NCI-H2081 (cell line): ENCODE results near the gene CFAP61.
A peak's percentile ranks its signal among the peaks of the same experiment; 100 is the strongest.
"Not testable (repeated sequence)": the region's sequence is repeated elsewhere in the genome, so short reads cannot be mapped to it uniquely, and the experiment has no call there.

ENCODE experiments used
- DNase-seq, 2 experiments: peaks; one replicate each; lab custom pipeline; 2025; lab: John Stamatoyannopoulos, UW

Gene CFAP61

GRCh38 chr20:20210327-20210726 is 158.0 kb downstream of the CFAP61 start:
- no peak for DNase-seq

- DNase-seq: no peak
Observed at GRCh38 chr20:20210943-20211273, 158.6 kb downstream of the CFAP61 start.

- peak; percentile 93 to 96 for DNase-seq
Observed at GRCh38 chr20:20211274-20211987, 159.1 kb downstream of the CFAP61 start.

GRCh38 chr20:20211988-20212518 is 159.7 kb downstream of the CFAP61 start:
- peak; percentile 80 to 87 for DNase-seq

GRCh38 chr20:20212675-20213096 is 160.4 kb downstream of the CFAP61 start:
- peak; percentile 81 to 91 for DNase-seq

- DNase-seq: no peak
Observed at GRCh38 chr20:20213526-20214121, 161.3 kb downstream of the CFAP61 start.

DNA sequence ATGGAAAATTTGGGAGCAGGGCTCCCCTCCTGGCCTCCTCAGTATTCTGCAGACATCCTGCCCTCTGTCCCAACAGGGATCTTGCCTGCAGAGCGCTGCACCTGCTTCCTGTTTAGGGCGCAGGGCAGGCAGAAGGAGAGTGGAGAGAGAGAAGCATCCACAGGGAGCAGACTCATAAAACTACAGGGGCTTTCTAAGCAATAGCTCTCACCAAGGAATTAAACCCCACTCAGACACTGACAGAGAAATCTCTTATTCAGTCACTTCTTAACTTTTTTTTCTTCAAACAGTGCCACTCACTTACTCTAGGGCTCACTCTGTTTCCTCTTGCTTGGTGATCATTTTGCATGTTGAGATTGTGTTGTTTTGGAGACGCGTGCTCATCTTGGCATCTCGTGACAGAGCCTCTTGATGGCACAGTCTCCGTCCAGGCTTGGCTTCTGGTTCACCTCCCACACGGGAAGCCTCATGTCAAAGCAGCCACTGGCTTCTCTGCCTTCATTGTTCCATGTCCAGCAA is 162.5 kb downstream of the CFAP61 start:
- peak; percentile 68 to 92 for DNase-seq

GRCh38 chr20:20215976-20216727 is 163.8 kb downstream of the CFAP61 start:
- DNase-seq: peak; percentile 94 to 99

DNA sequence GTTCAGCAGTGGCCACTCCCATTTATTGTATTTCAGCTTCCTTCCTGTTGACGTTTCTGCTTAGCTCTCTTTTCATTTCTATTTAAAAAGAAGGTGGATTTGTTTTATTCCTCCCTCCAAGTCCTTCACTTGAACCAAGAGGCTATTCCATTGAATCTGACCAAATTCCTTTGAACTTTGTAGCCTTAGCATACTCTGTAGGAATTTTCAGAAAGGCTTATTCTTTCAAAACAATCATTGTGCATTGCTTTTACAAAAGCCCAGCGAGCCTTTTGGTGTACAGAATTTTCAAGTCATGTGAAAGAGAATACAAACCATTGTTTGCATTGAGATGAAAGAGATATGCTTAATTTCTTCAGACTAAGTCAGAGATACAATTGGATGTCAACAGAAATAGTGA is 164.6 kb downstream of the CFAP61 start:
- DNase-seq: no peak

GRCh38 chr20:20217621-20218020 is 165.3 kb downstream of the CFAP61 start:
- DNase-seq: peak; percentile 28 to 48

GRCh38 chr20:20218106-20218505 is 165.8 kb downstream of the CFAP61 start:
- DNase-seq: not testable (repeated sequence)

DNA sequence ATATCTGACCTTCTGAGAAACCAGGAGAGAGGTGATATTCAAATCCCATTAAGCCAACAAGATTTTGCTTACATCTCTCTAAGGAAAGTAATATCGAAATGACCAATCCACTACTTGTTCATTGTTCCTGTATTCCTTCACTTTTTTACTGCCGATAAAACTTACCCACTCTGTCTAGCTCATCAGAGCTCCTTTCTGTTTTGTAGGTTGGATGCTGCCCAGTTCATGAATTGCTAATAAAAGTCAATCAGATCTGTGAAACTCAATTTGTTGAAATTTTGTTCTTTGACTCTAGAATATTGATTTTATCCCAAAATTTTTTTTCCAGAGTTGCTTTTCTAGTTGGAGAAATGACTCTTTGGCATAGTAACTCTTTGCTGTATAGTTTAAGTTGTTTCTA is 166.7 kb downstream of the CFAP61 start:
- no peak for DNase-seq

GRCh38 chr20:20220134-20220533 is 167.8 kb downstream of the CFAP61 start:
- no peak for DNase-seq

DNA sequence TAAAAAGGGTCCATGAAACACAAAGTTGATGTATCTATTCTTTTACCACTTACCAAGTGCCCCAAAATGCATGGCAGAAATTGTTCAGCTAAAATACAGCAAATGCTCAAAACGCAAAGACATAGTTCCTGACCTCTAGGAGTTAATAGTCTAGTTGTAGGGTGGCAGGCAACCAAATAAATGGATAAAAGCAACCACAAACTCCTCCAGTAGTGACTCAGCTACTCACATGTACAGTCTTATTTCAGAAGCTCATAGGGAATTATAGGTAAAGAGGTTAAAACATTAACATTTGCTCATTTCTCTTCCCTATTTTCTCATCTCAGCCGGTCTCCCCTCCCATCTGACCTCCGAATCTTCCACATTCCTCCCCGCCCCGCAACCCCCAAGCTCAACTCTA is 171.6 kb downstream of the CFAP61 start:
- DNase-seq: no peak

DNA sequence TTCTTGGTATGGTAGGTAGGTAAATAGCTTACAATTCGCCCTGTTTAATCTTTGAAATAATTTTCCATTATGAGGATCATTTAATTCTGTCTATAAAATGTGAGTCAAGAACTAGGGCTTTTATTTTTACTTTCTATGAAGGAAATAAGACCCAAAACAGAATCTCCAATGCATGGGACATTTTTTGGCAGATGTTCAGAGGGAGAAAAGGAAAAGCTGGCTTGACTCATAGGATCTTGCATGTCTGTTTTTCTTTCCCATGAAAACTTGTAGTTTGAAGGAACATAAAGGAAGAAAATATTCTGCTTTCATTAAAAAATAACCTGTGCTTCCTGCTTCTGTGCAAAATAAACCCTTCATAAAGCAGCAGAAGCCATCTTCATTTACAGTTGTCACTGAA is 172.5 kb downstream of the CFAP61 start:
- DNase-seq: peak in 1 of 2 experiments; percentile 48

- DNase-seq: peak; percentile 80 to 96
Observed at GRCh38 chr20:20225325-20226043, 173.2 kb downstream of the CFAP61 start.

DNA sequence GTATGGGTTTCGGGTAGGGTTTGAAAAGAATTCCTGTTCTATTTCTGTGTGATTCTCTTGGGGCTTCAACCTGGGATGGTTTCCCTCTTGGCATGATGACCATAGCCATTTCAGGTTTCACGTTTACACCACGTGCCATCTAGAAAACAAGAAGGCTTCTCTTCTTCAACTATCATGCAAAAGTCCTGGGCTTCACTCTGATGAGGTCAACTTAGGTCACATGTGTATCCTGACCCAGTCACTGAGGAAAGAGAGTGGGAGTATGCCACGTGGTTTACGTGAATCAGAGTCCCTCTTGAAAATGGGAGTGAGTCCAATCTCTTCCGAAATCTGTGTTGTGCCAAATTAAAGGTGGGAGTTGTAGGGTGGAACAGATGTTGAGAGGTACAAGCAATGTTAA is 174.2 kb downstream of the CFAP61 start:
- no peak for DNase-seq

GRCh38 chr20:20227013-20227571 is 174.8 kb downstream of the CFAP61 start:
- DNase-seq: no peak

DNA sequence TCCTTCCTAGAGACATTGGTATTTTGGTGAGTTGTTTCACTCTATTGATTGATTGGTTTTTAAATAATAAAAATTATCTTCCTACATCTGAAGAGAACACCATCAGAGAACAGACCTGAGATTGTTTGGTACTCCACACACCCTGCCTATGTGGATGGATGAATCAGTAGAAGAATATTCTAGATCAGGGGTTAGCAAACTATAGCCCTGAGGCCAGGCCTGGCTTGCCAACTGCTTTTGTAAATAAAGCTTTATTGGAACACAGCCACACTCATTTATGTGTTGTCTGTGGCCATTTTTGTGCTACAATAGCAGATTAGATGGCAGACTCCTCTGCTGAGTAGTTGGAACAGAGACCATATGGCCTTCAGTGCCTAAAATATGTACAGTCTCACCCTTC is 176.0 kb downstream of the CFAP61 start:
- DNase-seq: no peak

DNA sequence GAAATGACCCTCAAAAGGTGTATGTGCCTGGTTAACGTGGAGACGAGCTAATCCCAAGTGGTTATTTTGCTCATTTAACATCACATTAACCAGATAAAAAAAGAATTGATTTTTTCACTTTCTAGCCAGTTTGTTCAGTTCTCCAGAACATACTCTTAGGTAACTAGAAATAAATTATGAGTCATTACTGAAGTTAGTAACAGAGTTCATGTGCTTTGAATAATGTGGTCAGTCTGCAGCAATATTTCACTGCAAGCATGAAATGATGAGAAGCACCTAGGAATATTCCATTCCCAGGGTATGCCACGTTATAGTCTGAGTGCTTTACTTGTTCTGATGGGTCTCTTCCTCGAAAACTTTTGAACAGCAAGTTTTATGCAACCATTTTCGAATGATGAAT is 177.3 kb downstream of the CFAP61 start:
- DNase-seq: no peak

DNA sequence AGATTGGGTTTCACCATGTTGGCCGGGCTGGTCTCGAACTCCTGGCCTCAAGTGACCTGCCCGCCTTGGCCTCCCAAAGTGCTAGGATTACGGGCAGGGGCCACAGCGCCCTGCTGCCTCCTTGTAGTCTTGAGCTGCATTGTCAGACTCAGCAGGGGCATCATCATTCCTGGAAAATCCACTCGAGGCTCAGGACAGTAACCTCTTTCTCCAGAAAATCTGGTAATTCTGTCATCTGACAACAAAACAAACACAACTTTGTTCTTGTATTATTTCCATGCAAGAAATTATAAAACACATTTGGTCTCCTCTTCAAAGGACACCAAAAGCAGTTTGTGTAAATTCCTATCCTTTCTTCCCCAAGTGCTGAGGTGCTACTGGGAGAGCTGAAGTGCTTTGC is 178.4 kb downstream of the CFAP61 start:
- no peak for DNase-seq
